Breast epithelium (tissue), 4 donors: ENCODE data around the gene FUT8. TPM values are rescaled to one million over a fixed set of nuclear protein-coding genes. Genes with fewer than 3 reads are reported as not detected.
"Not testable (repeated sequence)": the region's sequence is repeated elsewhere in the genome, so short reads cannot be mapped to it uniquely, and the experiment has no call there.

Source experiments
- DNase-seq, 2 donors: peaks; one replicate each; pipeline ENCODE4 v3.0.0-alpha.2; 2019; ENCODE audit warnings: low spot score in 2 of 2
- H3K27ac ChIP-seq, 2 donors: fragments of 200-600 bp; sonication (generic) in 1 of 2; one replicate each; pipeline ENCODE4 v1.5.1; 2016 to 2019; ENCODE audit warnings: mild to moderate bottlenecking in 1 of 2
- H3K27me3 ChIP-seq, 2 donors: fragments of 200-600 bp; sonication (generic) in 1 of 2; one replicate each; pipeline versions ENCODE4 v1.5.1 to v1.6.0; 2017 to 2019; ENCODE audit warnings: control low read depth in 1 of 2, mild to moderate bottlenecking in 1 of 2
- H3K36me3 ChIP-seq: fragments of 200-600 bp; one replicate; pipeline ENCODE4 v1.5.1; 2019
- H3K4me1 ChIP-seq, 2 donors: fragments of 200-600 bp; sonication (generic); one replicate each; pipeline ENCODE4 v1.5.1; 2016 to 2019; ENCODE audit warnings: control low read depth in 1 of 2
- H3K4me3 ChIP-seq, 3 donors: fragments of 200-600 bp; sonication (generic); 1 replicate in 2 of 3; 2 replicates in 1 of 3; pipeline ENCODE4 v1.5.1; 2016 to 2019; ENCODE audit warnings: mild to moderate bottlenecking in 3 of 3, moderate library complexity in 2 of 3
- H3K9me3 ChIP-seq, 2 donors: fragments of 200-600 bp; sonication (generic) in 1 of 2; one replicate each; pipeline ENCODE4 v1.5.1; 2016 to 2019; ENCODE audit warnings: control low read depth in 1 of 2
- CTCF ChIP-seq, 3 donors: fragments of 450-650 bp; IDR thresholded peaks; one replicate each; pipeline ENCODE4 v1.5.1; 2016 to 2017; ENCODE audit warnings: antibody characterized with exemption in 3 of 3, mild to moderate bottlenecking in 3 of 3, moderate library complexity in 3 of 3
- POLR2A ChIP-seq: fragments of 450-650 bp; IDR thresholded peaks from one replicate; pipeline ENCODE4 v1.6.1; 2016; ENCODE audit warnings: antibody characterized with exemption, mild to moderate bottlenecking, moderate library complexity
- POLR2AphosphoS5 ChIP-seq, 3 donors: sonication (generic); formaldehyde crosslinking; IDR thresholded peaks; one replicate each; pipeline ENCODE4 v1.6.1; 2017; ENCODE audit warnings: antibody characterized with exemption in 3 of 3
- intact Hi-C: fragments of 100-400 bp; cut with DNase I; formaldehyde crosslinking; loops from one replicate; pipeline ENCODE4 v1.15.1; 2023; ENCODE audit warnings: low total_unique reads
- total RNA-seq, 3 donors: library from RNA; depleted of rRNA; stranded (reverse); fragments of >200 nt; gene quantifications; one replicate each; pipeline ENCODE4 v1.1.0, GENCODE V29; 2016

FUT8 gene
- total RNA-seq, 3 donors from 2014 or later: 36.3 to 69.1 (median 47.2) TPM

- Histone ChIP-seq H3K9me3 (no peaks in the 10 kb centered on the region), H3K27me3 (no peaks in the 10 kb centered on the region), H3K4me3 (no peak overlapping the region), H3K27ac (no peak overlapping the region), H3K36me3 (no peaks in the 10 kb centered on the region), H3K4me1 (no peaks in the 10 kb centered on the region)
- DNase-seq: no peak
- TF ChIP-seq POLR2A (no peak), POLR2AphosphoS5 (IDR thresholded peaks at IDR 0.05) (no peak), CTCF (IDR thresholded peaks at IDR 0.05) (no peak)
- intact Hi-C loops: no loop called here
These were observed 53.1 kb downstream of the FUT8 start for GRCh38 chr14:65465584-65465983.

GRCh38 chr14:65467926-65468325, 55.4 kb downstream of the FUT8 start:
- H3K9me3 ChIP-seq, H3K4me3 ChIP-seq, H3K36me3 ChIP-seq, H3K27ac ChIP-seq, DNase-seq, intact Hi-C loops, H3K27me3 ChIP-seq, H3K4me1 ChIP-seq: not testable (repeated sequence)

GRCh38 chr14:65469903-65470302, 57.4 kb downstream of the FUT8 start:
- no peaks in the 10 kb centered on the region for H3K9me3 ChIP-seq
- intact Hi-C loops: no loop called here
- no peak overlapping the region for H3K4me3 ChIP-seq
- H3K4me1 ChIP-seq: no peaks in the 10 kb centered on the region
- no peak for DNase-seq
- H3K36me3 ChIP-seq: no peaks in the 10 kb centered on the region
- H3K27ac ChIP-seq: no peak overlapping the region
- no peaks in the 10 kb centered on the region for H3K27me3 ChIP-seq
- TF ChIP-seq POLR2A (no peak), CTCF (IDR thresholded peaks at IDR 0.05) (no peak), POLR2AphosphoS5 (IDR thresholded peaks at IDR 0.05) (no peak)

GRCh38 chr14:65470404-65470880, 57.9 kb downstream of the FUT8 start:
- TF ChIP-seq POLR2A (no peak), CTCF (IDR thresholded peaks at IDR 0.05) (no peak), POLR2AphosphoS5 (IDR thresholded peaks at IDR 0.05) (no peak)
- H3K27me3 ChIP-seq: no peaks in the 10 kb centered on the region
- intact Hi-C loops: no loop called here

GRCh38 chr14:65471038-65471878, 58.7 kb downstream of the FUT8 start:
- intact Hi-C loops: no loop called here
- no peaks in the 10 kb centered on the region for H3K9me3 ChIP-seq
- H3K4me1 ChIP-seq: no peaks in the 10 kb centered on the region
- H3K4me3 ChIP-seq: no peak overlapping the region
- H3K36me3 ChIP-seq: no peaks in the 10 kb centered on the region
- no peak for DNase-seq
- no peak overlapping the region for H3K27ac ChIP-seq
- no peaks in the 10 kb centered on the region for H3K27me3 ChIP-seq
- TF ChIP-seq POLR2A (no peak), CTCF (IDR thresholded peaks at IDR 0.05) (no peak), POLR2AphosphoS5 (IDR thresholded peaks at IDR 0.05) (no peak)

More at GRCh38 chr14:65470404-65470880, 57.9 kb downstream of the FUT8 start:
- Histone ChIP-seq H3K4me1 (no peaks in the 10 kb centered on the region), H3K36me3 (no peaks in the 10 kb centered on the region), H3K27ac (no peak overlapping the region), H3K9me3 (no peaks in the 10 kb centered on the region), H3K4me3 (no peak overlapping the region)
- DNase-seq: no peak
